Dedifferentiated amniotic fluid mesenchymal stem cell (primary cell): ENCODE results near the gene WNT3A.

Source experiments
- DNase-seq: peaks from one replicate; pipeline ENCODE4 v3.0.0-alpha.2; 2016; ENCODE audit errors: extremely low spot score

The WNT3A gene

GRCh38 chr1:228100822-228101613 is 94.2 kb downstream of the WNT3A start:
- no peak for DNase-seq

- DNase-seq: no peak
Observed at GRCh38 chr1:228101614-228101993, 94.8 kb downstream of the WNT3A start.

- no peak for DNase-seq
Observed at GRCh38 chr1:228101994-228102790, 95.4 kb downstream of the WNT3A start.

- DNase-seq: peak; percentile 90
Observed at GRCh38 chr1:228102791-228103620, 96.2 kb downstream of the WNT3A start, which contains the start of gene C1orf35. Gene C1orf35, minus strand, starts transcription at chr1:228103325. Its CDS starts 98 bp downstream, at chr1:228103227.

GRCh38 chr1:228104526-228105269 is 97.9 kb downstream of the WNT3A start:
- no peak for DNase-seq

- no peak for DNase-seq
Observed at GRCh38 chr1:228105270-228105995, 98.6 kb downstream of the WNT3A start.

GRCh38 chr1:228105996-228106799 is 99.4 kb downstream of the WNT3A start:
- DNase-seq: no peak

- DNase-seq: no peak
Observed at GRCh38 chr1:228106800-228107054, 99.9 kb downstream of the WNT3A start.

- no peak for DNase-seq
Observed at GRCh38 chr1:228107636-228108035, 100.8 kb downstream of the WNT3A start.

GRCh38 chr1:228108055-228108690 is 101.4 kb downstream of the WNT3A start:
- DNase-seq: no peak

GRCh38 chr1:228108742-228109072 is 101.9 kb downstream of the WNT3A start:
- DNase-seq: no peak

GRCh38 chr1:228109073-228109961 is 102.5 kb downstream of the WNT3A start, which contains the start of gene MRPL55:
Gene MRPL55, minus strand, starts transcription at chr1:228109299. Its CDS starts 1,039 bp downstream, at chr1:228108260.
- DNase-seq: peak; percentile 94

- no peak for DNase-seq
Observed at GRCh38 chr1:228109962-228110488, 103.2 kb downstream of the WNT3A start.

GRCh38 chr1:228110556-228110955 is 103.8 kb downstream of the WNT3A start:
- no peak for DNase-seq
